Activated effector memory CD4-positive, alpha-beta T cell treated with Interleukin-2 at 50 U/mL for 16 hours (primary cell): ENCODE measurements around the gene RAB4A.

Experiments
- DNase-seq: peaks from one replicate; pipeline ENCODE4 v3.0.0-alpha.2; 2020

The RAB4A gene

DNA sequence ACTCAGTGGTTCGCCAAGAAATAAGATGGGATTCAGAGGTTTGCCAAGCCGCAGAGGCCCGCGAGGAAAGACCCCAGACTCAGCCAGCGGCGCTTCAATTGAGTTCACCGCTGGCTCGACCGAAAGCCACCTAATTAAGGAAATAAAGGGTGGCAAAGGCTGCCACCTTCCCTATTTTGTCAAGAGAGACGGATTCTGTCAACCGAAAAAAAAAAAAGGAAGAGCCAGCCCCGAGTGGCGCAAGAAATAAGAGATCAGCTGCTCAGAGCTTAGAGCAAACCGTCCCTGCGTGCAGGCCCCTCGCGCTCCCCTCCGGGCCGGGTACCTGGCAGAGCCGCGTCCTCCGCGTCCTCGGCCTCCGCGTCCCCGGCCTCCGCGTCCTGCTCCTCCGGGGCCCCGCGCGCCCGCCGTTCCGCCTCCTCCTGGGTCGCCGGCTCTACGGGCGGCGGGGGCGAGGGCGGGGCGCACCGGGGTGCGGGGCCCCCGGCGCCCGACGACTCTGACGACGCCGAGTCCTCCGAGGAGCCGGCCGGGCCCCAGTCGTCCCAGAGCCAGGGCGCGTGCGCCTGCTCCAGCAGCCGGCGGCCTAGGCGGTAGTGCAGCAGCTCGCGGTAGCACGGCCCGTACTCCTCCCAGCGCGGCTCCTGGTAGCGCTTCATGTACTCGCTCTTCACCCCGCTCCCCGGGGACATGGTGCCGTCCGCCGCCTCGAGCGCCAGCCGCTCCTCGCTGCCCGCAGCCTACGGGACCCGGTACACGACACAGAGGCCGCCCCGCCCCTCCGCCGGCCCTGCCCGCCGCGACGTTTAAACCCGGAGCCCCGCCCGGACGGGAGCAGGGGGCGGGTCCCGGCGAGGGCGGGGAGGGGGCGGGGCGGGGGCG lies 71.1 kb downstream of the RAB4A start:
- DNase-seq, result peak; percentile 78

DNA sequence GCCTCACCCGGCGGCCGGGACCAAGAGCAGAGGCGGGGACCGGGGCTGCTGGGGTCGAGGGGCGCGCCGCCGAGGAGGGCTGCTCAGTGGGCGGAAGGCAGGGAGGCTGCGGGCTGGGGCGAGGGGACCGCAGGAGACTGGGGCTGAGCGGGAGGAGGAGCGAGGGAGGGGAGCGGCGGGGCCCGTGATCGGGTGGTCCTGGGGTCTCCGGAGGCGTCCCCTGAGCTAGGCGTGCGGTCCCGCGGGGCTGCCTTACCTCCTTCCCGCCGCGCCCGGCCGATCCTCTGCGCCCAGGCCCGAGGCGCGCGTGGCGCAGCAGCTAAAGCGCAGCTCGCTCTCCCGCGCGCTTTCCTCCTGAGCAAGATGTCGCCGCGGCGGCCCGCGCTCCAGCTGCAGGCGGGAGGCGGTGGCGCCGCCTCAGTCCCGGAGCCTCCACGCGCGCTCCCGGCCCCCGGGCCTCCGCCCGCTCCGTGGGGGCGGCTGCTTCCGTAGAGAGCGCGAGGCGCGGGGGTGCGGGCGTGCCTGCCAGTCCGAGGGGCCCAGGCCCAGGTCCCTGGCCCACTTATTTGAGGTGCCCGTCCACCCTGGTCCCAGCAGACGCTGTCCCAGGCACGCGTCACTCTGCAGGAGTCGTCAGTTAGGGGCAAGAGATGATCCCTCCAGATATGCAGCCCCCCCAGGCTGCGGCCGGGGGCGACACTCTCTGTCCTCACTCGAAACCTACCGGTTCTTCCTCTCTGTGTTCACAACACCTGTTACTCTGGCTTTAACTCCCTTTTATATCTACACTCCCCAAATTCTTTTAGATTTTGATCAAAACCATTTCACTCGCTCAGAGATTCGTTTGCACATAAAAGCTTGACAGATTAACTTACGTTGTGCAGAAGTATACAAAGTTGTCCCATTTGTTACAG lies 72.0 kb downstream of the RAB4A start, which contains the start of gene CCSAP:
TSS of gene CCSAP (minus strand) at position 392 of the 914 bp plus-strand sequence. CDS start 582 bp downstream, outside the sequence.
- peak; percentile 57 for DNase-seq

DNA sequence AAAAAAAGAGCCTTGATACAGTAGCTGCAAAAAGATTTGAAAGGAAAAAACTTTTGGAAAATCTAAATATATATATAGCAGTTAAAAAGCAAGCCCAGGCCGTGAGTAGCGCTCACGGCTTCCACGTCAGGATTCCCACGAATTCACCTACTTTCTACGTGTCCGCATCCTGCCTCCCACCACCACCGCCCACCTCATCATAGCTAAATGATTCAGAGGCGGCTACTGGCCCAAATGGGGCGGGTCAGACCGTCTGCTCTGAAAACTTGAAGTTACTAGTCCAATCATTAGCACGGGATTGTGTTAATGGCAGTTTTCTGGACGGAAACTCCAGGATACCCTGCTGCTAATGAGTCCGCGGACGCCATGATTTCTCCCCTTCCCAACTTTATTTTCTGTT lies 73.2 kb downstream of the RAB4A start:
- no peak for DNase-seq

DNA sequence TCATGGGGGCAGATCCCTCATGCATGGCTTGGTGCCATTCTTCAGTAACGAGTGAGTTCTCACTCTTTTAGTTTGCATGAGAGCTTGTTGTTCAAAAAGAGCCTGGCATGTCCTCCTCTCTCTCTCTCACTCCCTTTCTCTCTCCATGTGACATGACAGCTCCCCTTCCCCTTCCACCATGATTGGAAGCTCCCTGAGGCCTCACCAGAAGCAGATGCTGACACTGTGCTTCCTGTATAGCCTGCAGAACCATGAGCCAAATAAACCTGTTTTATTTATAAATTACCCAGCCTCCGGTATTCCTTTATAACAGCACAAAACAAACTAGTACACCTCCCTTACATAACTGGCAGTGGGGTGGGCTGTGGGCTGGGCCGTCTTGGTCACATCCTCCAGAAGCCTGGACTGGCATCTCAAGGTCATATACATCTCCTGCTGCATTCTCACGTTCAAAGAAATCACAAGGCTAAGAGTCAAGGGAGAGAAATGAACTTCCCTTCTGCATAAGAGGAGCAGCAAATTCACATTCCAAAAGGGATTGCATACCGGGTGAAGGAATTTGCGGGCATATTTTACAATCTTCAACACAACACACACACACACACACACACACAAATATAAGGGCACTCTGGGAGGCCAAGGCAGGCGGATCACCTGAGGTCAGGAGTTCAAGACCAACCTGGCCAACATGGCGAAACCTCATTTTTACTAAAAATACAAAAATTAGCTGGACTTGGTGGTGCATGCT lies 74.2 kb downstream of the RAB4A start:
- DNase-seq, result no peak

DNA sequence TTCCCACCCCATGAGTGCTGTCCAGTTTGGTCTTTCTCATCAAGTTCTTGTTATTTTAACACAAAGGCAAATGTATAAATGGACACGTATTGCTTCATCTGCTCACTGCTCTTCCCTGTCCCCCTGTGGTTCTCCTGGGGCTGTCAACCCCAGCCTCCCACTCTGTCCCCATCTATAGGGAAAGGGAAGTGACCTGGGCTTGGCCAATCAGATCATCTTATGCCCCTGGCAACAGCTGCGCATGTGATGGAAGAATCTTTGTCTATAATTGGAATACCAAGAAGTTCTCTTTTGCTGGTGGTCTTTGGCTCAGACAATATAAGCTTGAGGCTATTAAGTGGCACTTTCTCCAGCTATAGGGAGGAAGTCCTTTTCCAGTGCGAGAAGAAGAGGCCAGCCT lies 76.6 kb downstream of the RAB4A start:
- no peak for DNase-seq

DNA sequence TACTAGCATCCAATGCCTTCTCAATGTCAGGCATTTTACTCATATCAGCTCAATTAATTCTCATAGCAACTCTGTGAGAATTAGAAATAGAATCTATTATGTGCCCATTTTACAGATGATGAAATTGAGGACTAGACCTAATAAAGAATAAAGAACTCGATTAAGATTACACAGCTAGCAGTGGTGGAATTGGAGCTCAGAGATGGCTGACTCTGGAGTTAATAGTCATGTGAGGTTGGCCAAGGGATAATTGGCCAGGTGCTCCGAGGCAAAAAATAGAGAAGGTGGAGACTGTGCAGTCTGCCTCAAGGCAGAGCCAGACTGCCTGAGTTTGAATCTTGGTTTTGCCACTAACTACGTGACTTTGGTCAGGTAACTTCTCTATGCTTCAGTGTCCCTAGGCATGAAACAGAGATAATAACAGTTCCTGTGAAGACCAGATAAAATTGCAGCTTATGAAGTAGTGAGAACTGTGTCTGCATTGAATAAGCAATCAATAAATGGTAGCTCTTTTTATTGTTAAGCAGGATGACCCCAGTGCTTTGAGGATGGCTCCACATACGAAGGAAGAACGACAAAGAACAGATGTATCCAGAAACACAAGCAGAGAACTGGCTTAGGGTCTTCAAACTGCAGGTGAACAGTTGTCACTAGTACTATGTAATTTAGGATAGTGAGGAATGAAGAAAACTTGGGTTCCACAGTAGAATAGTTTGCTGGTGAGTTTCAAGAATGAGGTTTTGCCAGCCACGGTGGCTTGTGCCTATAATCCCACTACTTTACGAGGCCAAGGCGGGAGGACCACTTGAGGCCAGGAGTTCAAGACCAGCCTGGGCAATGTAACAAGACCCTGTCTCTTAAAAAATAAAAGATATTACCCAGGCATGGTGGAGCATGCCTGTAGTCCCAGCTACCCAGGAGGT lies 78.8 kb downstream of the RAB4A start:
- DNase-seq, result no peak

DNA sequence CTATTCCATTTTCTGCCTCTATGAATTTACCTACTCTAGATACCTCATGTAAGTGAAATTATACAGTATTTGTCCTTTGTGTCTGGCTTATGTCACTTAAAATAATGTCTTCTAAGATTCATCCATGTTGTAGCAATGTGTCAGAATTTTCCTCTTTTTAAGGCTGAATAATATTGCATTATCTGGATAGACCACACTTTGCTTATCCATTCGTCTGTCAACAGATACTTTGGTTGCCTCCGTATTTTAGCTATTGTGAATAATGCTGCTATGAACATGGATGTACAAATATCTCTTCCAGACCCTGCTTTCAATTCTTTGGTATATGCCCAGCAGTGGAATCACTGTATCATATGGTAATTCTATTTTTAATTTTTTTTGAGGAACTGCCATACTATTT lies 82.1 kb downstream of the RAB4A start:
- DNase-seq, result no peak

DNA sequence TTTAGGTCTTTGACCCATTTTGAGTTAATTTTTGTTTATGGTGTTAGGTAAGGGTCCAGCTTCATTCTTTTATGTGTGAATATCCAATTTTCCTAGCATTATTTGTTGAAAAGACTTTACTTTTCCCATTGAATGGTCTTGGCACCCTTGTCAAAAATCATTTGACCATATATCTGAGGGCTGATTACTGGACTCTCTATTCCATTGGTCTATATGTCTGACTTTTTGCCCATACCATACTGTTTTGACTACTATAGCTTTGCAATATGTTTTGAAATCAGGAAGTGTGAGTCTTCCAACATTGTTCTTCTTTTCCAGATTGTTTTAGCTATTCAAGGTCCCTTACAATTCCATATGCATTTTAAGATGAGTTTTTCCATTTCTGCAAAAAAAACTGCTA lies 83.3 kb downstream of the RAB4A start:
- no peak for DNase-seq
